Neural progenitor cell (in vitro differentiated cells): Measurements from ENCODE around the gene KCNQ1. TPM values are rescaled to one million over a fixed set of nuclear protein-coding genes. Genes with fewer than 3 reads are reported as not detected.
A peak's percentile ranks its signal among the peaks of the same experiment; 100 is the strongest.

Experiments used
- DNase-seq: peaks from one replicate; pipeline ENCODE4 v3.0.0-alpha.2; 2016; ENCODE audit warnings: low spot score
- H2AFZ ChIP-seq: fragments of 200-600 bp; sonication (generic); replicated peaks from 2 replicates; pipeline ENCODE4 v1.6.1; 2016; ENCODE audit warnings: antibody characterized with exemption
- H3F3A ChIP-seq: fragments of 200-600 bp; sonication (generic); 2 replicates; pipeline ENCODE4 v1.6.1; 2016; ENCODE audit warnings: antibody characterized with exemption, low read depth
- H3K27ac ChIP-seq: fragments of 200-600 bp; sonication (generic); 2 replicates; pipeline ENCODE4 v1.5.1; 2016; ENCODE audit warnings: mild to moderate bottlenecking
- H3K27me3 ChIP-seq: fragments of 200-600 bp; sonication (generic); 2 replicates; pipeline ENCODE4 v1.6.1; 2016; ENCODE audit warnings: mild to moderate bottlenecking, moderate library complexity
- H3K36me3 ChIP-seq: fragments of 200-600 bp; sonication (generic); 2 replicates; pipeline ENCODE4 v1.5.1; 2016
- H3K4me1 ChIP-seq: fragments of 200-600 bp; sonication (generic); 2 replicates; pipeline ENCODE4 v1.6.1; 2016; ENCODE audit warnings: mixed run types
- H3K4me2 ChIP-seq: fragments of 200-600 bp; sonication (generic); 2 replicates; pipeline ENCODE4 v1.6.1; 2016
- H3K4me3 ChIP-seq: fragments of 200-600 bp; sonication (generic); 2 replicates; pipeline ENCODE4 v1.5.1; 2016
- H3K79me2 ChIP-seq: fragments of 200-600 bp; sonication (generic); 2 replicates; pipeline ENCODE4 v1.6.1; 2016; ENCODE audit warnings: low read depth
- H3K9ac ChIP-seq: fragments of 200-600 bp; sonication (generic); 2 replicates; pipeline ENCODE4 v1.6.1; 2016
- H3K9me3 ChIP-seq: fragments of 200-600 bp; sonication (generic); 2 replicates; pipeline ENCODE4 v1.5.1; 2016; ENCODE audit warnings: low read depth
- H4K20me1 ChIP-seq: fragments of 200-600 bp; sonication (generic); 2 replicates; pipeline ENCODE4 v1.6.1; 2016; ENCODE audit warnings: low read depth
- H3K27ac Mint-ChIP-seq: 3 replicates; pipeline ENCODE4 v1.8.0; 2021; ENCODE audit warnings: mixed read lengths
- H3K27me3 Mint-ChIP-seq: 2 replicates; pipeline ENCODE4 v1.8.0; 2022; ENCODE audit warnings: low read depth, mild to moderate bottlenecking, inconsistent platforms, moderate library complexity, mixed read lengths; ENCODE audit not compliant: insufficient read depth
- H3K36me3 Mint-ChIP-seq: 3 replicates; pipeline ENCODE4 v1.8.0; 2021; ENCODE audit warnings: mixed read lengths
- H3K4me1 Mint-ChIP-seq: 3 replicates; pipeline ENCODE4 v1.8.0; 2021; ENCODE audit warnings: mixed read lengths
- H3K4me3 Mint-ChIP-seq: 3 replicates; pipeline ENCODE4 v1.8.0; 2021; ENCODE audit warnings: mild to moderate bottlenecking, moderate library complexity, mixed read lengths
- H3K9me3 Mint-ChIP-seq: 3 replicates; pipeline ENCODE4 v1.8.0; 2020; ENCODE audit warnings: mixed read lengths
- EZH2 ChIP-seq: fragments of 200-600 bp; sonication (generic); IDR thresholded peaks from 2 replicates; pipeline ENCODE4 v1.6.1; 2017; ENCODE audit warnings: antibody characterized with exemption, mild to moderate bottlenecking, moderate library complexity
- EZH2phosphoT487 ChIP-seq: fragments of 200-600 bp; sonication (generic); IDR thresholded peaks from 2 replicates; pipeline ENCODE4 v1.6.1; 2017; ENCODE audit warnings: antibody characterized with exemption
- total RNA-seq: library from RNA; depleted of rRNA; stranded (reverse); fragments of >200 nt; gene quantifications from 2 replicates; pipeline ENCODE4 v1.2.3, GENCODE V29; 2015; ENCODE audit warnings: low replicate concordance
- TF ChIP-seq, protein P1 (sequence below): fragments of 200-600 bp; sonication (generic); IDR thresholded peaks from 2 replicates; pipeline ENCODE4 v1.5.1; 2017; ENCODE audit warnings: antibody characterized with exemption, mild to moderate bottlenecking

The KCNQ1 gene
- total RNA-seq, 1 donor from 2014 or later, result 0.11 TPM

DNA sequence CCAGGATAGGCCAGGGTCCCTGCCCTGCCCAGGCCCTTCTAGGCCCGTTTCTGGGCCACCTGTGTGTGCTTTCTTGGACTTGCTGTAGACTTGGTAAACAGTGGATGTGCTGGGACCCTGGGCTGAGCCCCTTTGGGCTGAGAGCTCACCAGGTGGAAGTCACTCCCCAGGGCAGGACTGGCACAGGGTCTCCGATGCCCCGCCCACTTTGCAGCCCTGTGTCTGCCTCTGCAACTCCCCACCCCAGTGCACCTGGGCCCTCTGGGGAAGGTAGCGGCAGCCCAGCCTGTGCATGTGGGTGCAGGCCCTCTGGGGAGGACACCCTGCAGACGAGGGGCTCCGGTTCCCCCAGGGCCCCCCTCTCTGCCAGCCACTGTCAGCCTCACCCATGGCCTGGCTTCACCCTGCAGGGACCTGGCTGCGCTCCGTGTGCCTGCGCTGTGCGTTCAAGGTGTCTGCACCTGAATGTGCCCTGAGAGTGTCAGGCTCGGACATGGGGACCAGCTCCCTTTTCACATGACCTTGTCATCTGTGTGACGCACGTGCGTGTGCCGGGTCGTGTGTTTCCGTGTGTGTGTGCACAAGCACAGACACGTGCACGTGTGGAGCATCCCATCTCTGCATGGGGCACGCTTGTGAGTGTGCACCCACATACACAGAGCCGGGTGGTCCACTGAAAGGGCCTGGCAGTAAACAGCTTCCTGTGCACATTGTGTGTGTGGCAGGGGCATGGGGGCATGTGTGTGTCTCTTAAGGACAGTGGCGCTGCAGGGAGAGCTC is 136.5 kb downstream of the KCNQ1 start:
- H3K4me2 ChIP-seq, result no peak overlapping the region
- Mint-ChIP-seq H3K36me3 (no peaks in the 10 kb centered on the region), H3K27me3 (peaks cover 5% of the 10 kb centered on the region), H3K27ac (no peak overlapping the region), H3K9me3 (no peaks in the 10 kb centered on the region), H3K4me3 (no peak overlapping the region), H3K4me1 (peaks cover 3% of the 10 kb centered on the region)
- no peak for DNase-seq
- no peaks in the 10 kb centered on the region for H3K79me2 ChIP-seq
- no peak overlapping the region for H2AFZ ChIP-seq
- no peaks in the 10 kb centered on the region for H3K9me3 ChIP-seq
- no peak overlapping the region for H3K4me3 ChIP-seq
- H3K27ac ChIP-seq, result no peak overlapping the region
- H3F3A ChIP-seq, result no peaks in the 10 kb centered on the region
- no peak overlapping the region for H3K9ac ChIP-seq
- H3K4me1 ChIP-seq, result no peaks in the 10 kb centered on the region
- no peak for TF ChIP-seq EZH2
- TF ChIP-seq, protein P1, sequence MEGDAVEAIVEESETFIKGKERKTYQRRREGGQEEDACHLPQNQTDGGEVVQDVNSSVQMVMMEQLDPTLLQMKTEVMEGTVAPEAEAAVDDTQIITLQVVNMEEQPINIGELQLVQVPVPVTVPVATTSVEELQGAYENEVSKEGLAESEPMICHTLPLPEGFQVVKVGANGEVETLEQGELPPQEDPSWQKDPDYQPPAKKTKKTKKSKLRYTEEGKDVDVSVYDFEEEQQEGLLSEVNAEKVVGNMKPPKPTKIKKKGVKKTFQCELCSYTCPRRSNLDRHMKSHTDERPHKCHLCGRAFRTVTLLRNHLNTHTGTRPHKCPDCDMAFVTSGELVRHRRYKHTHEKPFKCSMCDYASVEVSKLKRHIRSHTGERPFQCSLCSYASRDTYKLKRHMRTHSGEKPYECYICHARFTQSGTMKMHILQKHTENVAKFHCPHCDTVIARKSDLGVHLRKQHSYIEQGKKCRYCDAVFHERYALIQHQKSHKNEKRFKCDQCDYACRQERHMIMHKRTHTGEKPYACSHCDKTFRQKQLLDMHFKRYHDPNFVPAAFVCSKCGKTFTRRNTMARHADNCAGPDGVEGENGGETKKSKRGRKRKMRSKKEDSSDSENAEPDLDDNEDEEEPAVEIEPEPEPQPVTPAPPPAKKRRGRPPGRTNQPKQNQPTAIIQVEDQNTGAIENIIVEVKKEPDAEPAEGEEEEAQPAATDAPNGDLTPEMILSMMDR, result no peak
- peaks cover 10% of the 10 kb centered on the region for H3K27me3 ChIP-seq
- H4K20me1 ChIP-seq, result no peaks in the 10 kb centered on the region
- H3K36me3 ChIP-seq, result no peaks in the 10 kb centered on the region

DNA sequence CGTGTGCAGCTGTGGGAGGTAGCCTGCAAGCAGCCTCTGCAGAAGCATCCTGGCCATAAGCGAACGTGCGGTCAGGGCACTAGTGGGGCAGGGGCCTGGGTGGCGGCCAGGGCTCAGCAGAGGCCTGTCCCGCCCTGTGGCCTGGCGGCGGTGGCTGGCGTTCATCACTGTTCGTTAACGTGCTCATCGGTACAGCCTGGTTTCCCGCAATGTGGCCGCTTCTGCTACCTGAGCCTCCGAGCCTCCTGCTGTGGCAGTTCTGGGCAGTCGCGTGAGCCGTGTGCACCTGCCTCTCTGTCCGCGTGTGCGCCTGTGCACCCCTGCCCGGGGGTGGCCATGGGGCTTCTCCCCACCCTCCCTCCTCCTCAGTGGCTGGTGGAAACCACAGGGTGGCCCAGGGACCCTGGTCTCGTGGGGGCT is 137.1 kb downstream of the KCNQ1 start:
- H3K4me1 Mint-ChIP-seq, result peaks cover 3% of the 10 kb centered on the region
- no peak overlapping the region for H3K27ac ChIP-seq
- no peak overlapping the region for H3K4me2 ChIP-seq
- no peaks in the 10 kb centered on the region for H3F3A ChIP-seq
- H2AFZ ChIP-seq, result no peak overlapping the region
- H3K9me3 ChIP-seq, result no peaks in the 10 kb centered on the region
- H3K4me1 ChIP-seq, result no peaks in the 10 kb centered on the region
- H3K4me3 Mint-ChIP-seq, result no peak overlapping the region
- no peaks in the 10 kb centered on the region for H4K20me1 ChIP-seq
- H3K9ac ChIP-seq, result no peak overlapping the region
- H3K4me3 ChIP-seq, result no peak overlapping the region
- H3K36me3 Mint-ChIP-seq, result no peaks in the 10 kb centered on the region
- no peaks in the 10 kb centered on the region for H3K79me2 ChIP-seq
- TF ChIP-seq, protein P1, result no peak
- no peak for TF ChIP-seq EZH2phosphoT487
- TF ChIP-seq EZH2, result no peak
- peaks cover 5% of the 10 kb centered on the region for H3K27me3 Mint-ChIP-seq
- H3K36me3 ChIP-seq, result no peaks in the 10 kb centered on the region
- no peaks in the 10 kb centered on the region for H3K9me3 Mint-ChIP-seq
- peaks cover 14% of the 10 kb centered on the region for H3K27me3 ChIP-seq
- no peak for DNase-seq
- H3K27ac Mint-ChIP-seq, result no peak overlapping the region

DNA sequence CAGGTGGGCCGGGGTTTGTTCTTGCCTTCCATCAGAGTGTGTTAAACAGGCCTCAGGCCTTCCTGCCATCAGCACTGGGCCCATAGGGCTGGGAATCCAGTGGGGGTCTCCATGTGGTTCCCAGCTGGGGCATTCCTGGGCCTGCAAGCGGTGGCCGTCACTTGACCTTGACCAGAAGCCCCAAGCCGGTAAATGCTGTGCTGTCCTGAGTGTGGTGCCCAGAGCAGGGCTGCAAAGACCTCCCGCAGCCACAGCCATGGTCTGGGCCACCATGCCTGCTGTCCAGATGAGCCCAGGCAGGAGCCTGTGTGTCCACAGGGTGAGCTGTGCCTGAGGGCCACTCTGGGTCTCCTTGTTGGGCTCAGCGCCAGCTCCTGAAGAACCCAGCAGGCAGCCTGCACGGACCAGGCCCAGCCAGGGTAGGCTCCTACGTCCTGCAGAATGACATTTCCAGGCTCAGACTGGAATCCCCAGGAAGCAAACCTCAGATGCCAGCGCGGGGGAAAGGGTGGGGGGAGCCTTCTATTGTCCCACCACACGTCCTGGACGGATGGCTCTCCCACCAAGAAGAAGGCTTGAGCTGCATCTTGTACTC is 137.6 kb downstream of the KCNQ1 start:
- TF ChIP-seq EZH2phosphoT487 (no peak), EZH2 (no peak)
- TF ChIP-seq, protein P1, result no peak
- Histone ChIP-seq H3F3A (no peaks in the 10 kb centered on the region), H3K4me2 (no peak overlapping the region), H4K20me1 (no peaks in the 10 kb centered on the region), H2AFZ (no peak overlapping the region), H3K4me3 (no peak overlapping the region), H3K9me3 (no peaks in the 10 kb centered on the region), H3K36me3 (no peaks in the 10 kb centered on the region), H3K27ac (no peak overlapping the region), H3K9ac (no peak overlapping the region), H3K27me3 (peaks cover 18% of the 10 kb centered on the region), H3K4me1 (no peaks in the 10 kb centered on the region), H3K79me2 (no peaks in the 10 kb centered on the region)
- Mint-ChIP-seq H3K36me3 (no peaks in the 10 kb centered on the region), H3K4me1 (peaks cover 3% of the 10 kb centered on the region), H3K27ac (no peak overlapping the region), H3K9me3 (no peaks in the 10 kb centered on the region), H3K27me3 (peaks cover 8% of the 10 kb centered on the region), H3K4me3 (no peak overlapping the region)
- peak; percentile 43 for DNase-seq
